ENCODE measurements around the gene HEPHL1.
"Not testable (repeated sequence)": the region's sequence is repeated elsewhere in the genome, so short reads cannot be mapped to it uniquely, and the experiment has no call there.

HEPHL1 gene

DNA sequence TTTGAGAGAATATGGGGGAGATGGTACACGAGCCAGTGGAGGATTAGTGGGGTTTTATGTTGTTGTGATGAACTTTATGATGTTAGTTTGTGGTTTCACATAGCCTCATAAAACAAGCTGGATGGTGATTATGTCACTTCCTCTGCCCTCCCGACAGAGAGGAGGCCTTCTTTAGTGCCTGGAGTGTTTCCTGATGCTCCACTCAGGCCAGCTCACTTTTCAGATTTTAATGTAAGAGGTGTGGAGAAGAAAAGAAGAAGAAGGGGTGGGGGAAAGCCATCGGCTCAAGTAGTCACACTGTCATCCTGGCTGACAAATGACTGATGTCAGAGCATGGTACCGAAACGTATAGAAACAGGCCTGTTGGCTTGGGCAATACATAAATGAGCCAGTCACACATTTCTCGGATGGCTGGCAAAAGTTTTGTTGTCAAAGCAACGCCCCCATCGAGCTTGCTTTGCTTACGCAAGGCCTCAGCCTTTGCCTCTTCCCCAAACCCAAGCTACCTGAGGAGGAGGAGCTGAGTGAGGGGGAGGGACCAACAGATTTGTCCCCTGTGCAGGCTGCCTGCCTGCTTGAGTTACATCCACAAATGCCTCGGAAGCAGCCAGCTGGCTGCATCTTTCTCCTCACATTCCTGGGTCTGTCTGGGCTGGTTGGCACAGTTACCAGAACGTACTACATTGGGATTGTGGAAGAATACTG lies at the start of gene HEPHL1:
HEPHL1 (plus strand) TSS at position 578 of the 705 bp plus-strand sequence; CDS start at position 593, 15 bp downstream.
- FAIRE-seq = no peak

GRCh38 chr11:93972790-93973189 lies 48.4 kb upstream of the HEPHL1 start:
- no peak for FAIRE-seq

DNA sequence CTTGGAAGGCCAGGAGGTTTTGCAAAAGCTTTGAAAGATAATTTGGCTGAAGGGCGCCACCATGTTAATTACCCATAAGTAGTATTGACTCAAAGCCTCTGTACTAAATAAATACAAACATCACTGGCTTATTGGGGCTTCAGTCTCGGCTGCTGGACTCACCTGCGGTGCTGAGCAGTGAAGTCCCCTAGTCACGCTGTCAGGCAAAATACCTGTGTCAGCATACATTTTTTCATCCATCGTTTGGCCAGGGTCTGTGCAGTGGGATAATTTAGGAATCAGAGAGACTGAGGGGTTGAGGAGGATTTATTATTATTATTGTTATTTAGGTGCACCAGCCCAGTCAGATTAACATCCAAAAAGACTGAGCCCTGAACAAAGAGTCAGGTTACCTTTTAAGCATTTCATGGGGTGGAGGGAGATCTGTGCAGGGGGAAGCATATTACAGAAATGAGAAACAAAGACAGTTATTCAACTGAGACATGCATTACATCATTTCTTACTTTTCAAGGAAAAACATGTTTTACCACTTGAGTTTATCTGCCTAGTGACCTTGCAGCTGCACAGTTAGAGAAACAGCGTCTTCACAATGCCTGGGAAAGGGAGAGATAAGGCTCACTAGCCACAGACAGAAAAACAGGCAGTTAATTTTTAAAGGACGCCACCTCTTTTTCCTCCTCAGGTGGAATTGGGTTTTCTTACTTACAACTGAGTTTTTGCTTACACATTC lies 47.7 kb upstream of the HEPHL1 start:
- not testable (repeated sequence) for FAIRE-seq

- FAIRE-seq = no peak
Measured at GRCh38 chr11:93974759-93975158, 46.4 kb upstream of the HEPHL1 start.

- FAIRE-seq = not testable (repeated sequence)
Measured at GRCh38 chr11:93976577-93977254, 44.4 kb upstream of the HEPHL1 start.

DNA sequence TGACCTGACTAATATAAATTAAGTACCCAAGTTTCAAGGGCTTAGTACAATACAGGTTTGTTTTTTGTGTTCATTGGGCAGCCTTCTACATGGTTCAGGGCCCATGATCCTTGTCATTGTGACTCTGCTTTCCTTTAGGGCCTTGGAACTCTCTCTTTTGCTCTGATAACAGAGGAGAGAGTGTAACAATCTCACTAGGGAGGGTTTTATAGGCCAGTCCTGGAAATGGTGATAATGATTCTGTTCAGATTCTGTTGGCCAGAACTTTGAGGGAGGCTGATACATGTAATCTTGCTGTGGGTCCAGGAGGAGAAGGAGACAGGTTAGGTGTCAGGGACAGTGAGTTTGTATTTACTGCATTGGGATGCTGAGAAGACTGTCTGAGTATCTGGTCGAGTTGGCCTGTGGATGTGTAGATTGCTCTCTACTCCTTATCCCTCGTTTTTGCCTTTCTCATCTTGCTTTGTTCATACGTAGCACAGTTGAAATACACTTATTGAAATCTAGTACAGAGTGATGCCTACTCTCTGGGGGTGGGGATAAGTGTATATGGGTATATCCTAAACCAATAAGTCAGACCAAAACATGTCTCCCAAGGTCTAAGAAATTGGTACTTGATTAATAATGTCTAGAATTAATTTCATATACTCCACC lies 37.5 kb upstream of the HEPHL1 start:
- FAIRE-seq = no peak

DNA sequence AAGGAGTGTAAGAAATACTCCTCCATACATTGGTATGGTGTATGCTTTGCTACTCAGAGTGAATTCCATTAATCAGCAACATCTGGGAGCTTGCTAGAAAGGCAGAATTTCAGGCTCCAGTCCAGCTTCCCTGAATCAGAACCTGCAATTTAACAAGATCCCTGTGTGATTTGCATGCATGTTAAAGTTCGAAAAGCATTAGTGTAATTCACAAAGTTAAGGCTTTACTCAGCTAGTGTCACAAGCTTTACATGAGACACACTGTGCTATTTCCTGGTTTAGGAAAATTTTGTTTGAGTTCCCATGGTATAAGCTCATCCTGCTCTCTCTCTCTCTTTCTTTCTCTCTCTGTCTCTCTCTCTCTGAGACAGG lies 37.0 kb upstream of the HEPHL1 start:
- FAIRE-seq = no peak

DNA sequence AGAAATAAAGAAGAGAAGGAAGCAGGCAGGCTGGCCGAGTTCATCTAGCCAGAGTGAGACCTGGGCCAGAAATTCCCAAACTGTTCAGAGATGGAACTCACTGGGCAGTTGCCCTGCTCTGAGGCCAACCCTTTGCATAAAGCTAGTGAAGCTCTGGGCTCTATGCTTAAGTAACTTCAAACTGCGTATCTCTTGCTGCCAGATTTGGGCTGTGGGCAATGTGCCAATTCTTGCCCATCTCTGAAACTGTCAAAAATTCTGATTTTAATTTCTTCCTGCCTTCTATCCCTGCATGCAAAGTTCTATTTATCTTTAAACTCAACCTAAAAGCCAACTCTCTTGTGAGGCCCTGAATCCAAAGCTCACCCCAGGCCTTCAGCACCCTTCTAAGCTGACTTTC lies 36.2 kb upstream of the HEPHL1 start:
- no peak for FAIRE-seq

DNA sequence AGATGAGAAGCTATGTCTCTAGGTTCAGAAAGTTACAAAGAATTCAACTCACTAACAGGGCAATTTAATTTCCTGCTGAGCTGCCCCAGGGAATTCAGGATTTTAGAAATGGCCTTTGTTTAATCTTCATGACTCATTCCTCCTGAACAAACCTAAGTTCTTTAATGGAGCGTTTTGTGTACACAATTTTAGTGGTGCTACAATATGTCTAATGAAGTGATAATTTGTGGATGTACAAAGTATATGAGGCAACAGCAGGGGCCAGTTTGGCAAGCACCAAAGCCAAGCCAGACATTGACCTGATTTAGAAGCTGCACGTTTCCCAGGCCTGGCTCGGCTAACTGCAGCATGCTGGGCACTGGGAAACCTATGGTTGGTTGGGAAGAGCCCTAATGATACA lies 34.4 kb upstream of the HEPHL1 start:
- peak; percentile 95 for FAIRE-seq

- FAIRE-seq = no peak
Measured at GRCh38 chr11:93988455-93988854, 32.7 kb upstream of the HEPHL1 start.

GRCh38 chr11:93988912-93989311 lies 32.2 kb upstream of the HEPHL1 start:
- no peak for FAIRE-seq

DNA sequence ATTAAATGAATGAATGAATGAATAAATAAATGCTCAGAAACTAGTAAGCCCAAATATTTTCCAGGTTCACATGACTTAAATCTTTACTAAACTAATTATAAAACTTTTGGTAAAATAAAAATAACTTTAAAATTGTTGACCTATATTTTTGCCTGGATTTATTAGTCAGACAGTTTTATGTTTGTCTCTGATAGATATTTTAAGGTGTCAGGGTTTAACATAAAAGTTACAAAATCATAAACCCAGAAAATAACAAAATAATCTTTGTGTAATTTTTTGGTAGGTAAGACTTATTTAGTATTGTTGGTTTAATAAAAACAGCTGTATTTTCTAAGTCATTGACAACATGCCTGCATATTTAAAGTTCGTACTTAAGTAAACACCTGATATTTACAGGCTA lies 27.4 kb upstream of the HEPHL1 start:
- peak; percentile 72 for FAIRE-seq

GRCh38 chr11:93997741-93998140 lies 23.4 kb upstream of the HEPHL1 start:
- no peak for FAIRE-seq

DNA sequence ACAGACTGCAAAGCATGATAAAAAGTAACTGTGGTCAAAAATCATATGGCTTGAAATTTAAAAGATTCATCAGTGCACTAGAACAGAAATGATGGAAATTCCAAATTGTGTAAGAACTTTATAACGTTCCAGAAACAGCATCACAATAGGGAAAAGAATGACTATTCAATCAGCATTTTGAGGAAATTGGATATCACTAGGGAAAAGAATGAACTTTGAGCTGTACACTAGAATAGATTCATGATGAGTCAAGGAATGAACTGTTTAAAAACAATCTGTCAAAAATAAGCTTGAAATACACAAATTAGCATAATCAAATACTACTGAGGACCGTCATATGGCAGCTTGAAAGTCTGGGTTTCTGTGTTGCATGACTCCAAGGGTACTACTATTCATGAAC lies 20.5 kb upstream of the HEPHL1 start:
- FAIRE-seq = no peak

- no peak for FAIRE-seq
Measured at GRCh38 chr11:94002226-94002625, 18.9 kb upstream of the HEPHL1 start.

GRCh38 chr11:94007426-94007825 lies 13.7 kb upstream of the HEPHL1 start:
- no peak for FAIRE-seq

GRCh38 chr11:94007906-94008305 lies 13.2 kb upstream of the HEPHL1 start:
- FAIRE-seq = no peak

DNA sequence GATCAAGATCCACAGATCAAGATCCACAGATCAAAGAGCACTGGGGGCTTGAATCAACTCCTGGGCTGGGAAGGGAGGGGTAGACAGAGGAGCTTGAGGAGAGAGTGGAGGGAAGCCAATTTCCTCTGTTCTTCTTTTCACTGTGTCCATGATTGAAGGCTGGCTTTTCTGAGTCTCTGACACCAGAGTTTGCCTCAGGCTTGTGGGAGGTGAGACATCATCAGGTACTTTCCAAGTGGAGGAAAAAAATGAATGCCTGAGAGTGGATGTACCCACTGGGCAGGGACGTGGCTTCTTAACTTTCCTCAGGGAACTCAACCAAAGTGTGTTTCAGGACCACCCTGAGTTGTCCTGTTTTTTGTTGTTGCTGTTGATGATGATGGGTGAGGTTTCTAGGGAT lies 11.0 kb upstream of the HEPHL1 start:
- FAIRE-seq = no peak

DNA sequence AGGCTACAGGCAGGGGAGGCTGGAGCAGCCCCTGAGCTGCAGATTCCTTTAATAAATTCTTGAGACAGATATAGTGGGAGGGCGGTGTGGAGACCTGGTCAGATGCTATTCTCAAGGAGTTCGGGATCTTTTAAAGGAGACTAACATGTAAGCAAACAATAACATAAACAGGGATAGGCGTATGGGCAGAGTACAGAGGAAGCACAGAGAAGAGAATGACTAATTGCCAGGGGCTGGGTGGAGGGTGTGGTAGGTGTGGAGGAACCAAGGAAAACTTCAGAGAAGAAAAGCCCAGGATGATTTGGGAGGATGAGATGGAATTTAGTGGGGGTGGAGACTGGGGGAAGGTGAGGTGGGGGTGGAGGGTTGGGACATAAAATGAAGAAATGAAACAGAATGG lies 9.7 kb upstream of the HEPHL1 start:
- FAIRE-seq = no peak

GRCh38 chr11:94017446-94017845 lies 3.7 kb upstream of the HEPHL1 start:
- no peak for FAIRE-seq

DNA sequence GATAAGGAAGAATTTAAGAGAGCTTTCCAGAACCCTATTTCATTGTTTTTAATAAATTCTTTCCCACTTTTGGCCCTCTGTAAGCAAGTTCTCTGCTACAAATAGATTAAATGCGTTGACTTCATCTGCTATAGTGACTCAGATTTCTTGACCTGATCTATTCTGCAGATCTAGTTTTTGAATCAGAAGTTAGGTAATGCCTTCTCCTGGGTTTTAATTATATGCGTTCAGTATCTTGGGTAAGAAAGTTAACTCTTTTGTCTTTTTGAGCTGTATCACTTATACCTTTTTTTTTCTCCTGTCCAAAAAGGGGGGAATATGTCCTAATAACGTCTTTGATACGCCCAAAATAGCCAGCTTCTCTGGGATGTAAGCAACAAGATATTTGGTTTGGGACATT lies 2.4 kb upstream of the HEPHL1 start:
- no peak for FAIRE-seq

DNA sequence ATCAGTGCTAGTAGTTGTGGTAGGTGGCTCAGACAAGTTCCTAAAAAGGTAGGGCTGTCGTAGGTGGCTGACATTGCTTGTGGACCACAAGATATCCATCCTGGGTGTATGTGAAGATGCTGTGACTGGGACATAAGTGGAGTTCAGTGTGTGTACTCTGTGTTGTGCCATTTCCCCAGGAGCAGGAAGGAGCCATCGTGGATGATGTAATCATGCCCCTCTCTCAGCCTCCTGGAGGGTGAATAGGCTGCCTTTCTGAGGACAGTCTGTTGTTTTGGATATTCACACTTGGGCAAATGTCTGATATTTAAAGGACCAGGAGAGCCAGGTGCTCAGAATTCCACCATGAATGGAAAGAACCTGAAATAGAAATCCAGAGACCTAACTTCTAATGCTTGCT lies 2.7 kb downstream of the HEPHL1 start:
- no peak for FAIRE-seq

DNA sequence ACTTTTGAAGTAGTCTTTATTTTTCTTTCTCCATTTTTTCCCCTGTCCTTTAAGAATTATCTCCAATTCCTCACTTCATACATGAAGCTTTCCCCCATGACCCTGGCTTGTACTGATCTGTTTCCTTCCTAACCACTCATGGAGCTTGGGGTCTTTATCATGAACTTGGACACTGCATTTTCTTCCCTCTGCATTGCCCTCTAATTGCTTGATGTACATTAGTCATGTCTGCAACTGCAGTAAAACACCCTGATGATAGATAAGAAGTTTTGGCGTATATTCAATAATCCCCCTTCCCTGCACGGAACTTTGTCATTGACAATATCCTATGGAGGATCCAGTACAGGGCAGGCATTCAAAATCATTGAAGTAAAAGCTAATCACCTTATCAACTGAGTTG lies 3.4 kb downstream of the HEPHL1 start:
- FAIRE-seq = no peak

Measured in islet of Langerhans (tissue), 1 donor.